K562 treated with DMSO at 1 percent for 12 hours (cell line): ENCODE measurements around the gene KLRK1. TPM values are rescaled to one million over a fixed set of nuclear protein-coding genes. Genes with fewer than 3 reads are reported as not detected.

Experiments used
- total RNA-seq: library from RNA; unstranded; fragments of 300-600 nt; gene quantifications from 2 replicates; pipeline ENCODE4 v1.2.3, GENCODE V29; 2022; ENCODE audit not compliant: insufficient read depth

The KLRK1 gene
- total RNA-seq, result not detected in 2 replicates

DNA sequence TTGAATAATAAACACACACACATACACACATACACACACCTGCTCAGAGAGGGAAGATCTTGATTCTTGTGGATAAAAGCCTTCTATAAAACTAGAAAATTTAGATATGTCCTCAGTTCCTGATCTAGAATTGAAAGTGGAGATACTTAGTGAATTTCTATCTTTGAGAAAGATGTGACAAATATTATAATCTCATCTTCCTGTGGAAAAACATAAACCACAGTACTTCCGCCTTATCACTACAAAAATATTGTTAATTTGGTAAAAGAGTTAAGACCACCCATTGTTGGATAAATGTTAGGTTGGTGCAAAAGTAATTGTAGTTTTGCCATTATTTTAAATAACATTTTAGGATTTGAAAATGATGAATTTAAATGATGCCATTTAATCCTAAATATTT lies at the start of gene KLRK1:
KLRK1 (minus strand) TSS at position 138 of the 400 bp plus-strand sequence. CDS start 1,231 bp downstream, outside the sequence.

DNA sequence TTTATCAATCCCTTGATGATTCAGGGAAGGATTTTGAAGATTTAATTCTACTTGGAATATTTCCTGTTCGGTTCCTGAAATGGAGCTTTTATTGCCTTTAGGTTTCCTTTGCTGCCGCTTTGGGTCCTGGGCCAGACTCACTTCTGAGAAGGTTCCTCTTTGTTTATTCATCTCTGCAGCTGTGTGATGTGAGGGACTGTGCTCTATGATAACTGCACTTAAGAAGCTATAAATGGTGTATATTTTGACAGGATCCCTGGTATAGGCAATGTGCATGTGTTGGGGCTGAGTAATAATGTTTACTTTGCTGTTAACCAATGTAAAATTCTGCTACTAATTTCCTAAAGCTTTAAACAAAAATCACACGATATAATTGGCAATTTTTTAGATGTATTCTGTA lies 46.0 kb upstream of the KLRK1 start, which contains the start of gene KLRC2:
KLRC2 (minus strand) TSS at position 195 of the 400 bp plus-strand sequence; CDS start at position 171, 24 bp downstream.

DNA sequence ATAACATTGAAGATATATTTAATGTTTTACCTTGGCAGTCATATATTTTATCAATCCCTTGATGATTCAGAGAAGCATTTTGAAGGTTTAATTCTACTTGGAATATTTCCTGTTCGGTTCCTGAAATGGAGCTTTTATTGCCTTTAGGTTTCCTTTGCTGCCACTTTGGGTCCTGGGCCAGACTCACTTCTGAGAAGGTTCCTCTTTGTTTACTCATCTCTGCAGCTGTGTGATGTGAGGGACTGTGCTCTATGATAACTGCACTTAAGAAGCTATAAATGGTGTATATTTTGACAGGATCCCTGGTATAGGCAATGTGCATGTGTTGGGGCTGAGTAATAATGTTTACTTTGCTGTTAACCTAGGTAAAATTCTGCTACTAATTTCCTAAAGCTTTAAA lies 30.5 kb upstream of the KLRK1 start, which contains the start of gene KLRC3:
KLRC3 (minus strand) TSS at position 262 of the 400 bp plus-strand sequence; CDS start at position 217, 45 bp downstream.

DNA sequence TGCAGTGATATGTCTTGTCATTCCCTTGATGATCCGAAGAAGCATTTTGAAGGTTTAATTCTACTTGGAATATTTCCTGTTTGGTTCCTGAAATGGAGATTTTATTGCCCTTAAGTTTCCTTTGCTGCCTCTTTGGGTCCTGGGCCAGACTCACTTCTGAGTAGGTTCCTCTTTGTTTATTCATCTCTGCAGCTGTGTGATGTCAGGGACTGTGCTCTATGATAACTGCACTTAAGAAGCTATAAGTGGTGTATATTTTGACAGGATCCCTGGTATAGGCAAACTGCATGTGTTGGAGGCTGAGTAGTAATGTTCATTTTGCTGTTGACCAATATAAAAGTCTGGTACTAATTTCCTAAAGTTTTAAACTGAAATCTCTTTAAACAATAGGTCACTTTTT lies 19.6 kb upstream of the KLRK1 start, which contains the start of gene KLRC4:
KLRC4 (minus strand) TSS at position 366 of the 400 bp plus-strand sequence; CDS start at position 184, 182 bp downstream.

Other genes starting within 250 kb of the KLRK1 start
- not detected in 2 replicates for gene OLR1, start 217.9 kb downstream of the KLRK1 start, total RNA-seq
- not detected in 2 replicates for gene TMEM52B, start 211.0 kb downstream of the KLRK1 start, total RNA-seq
- 14.5 and 33.0 TPM in 2 replicates for gene GABARAPL1, start 177.2 kb downstream of the KLRK1 start, total RNA-seq
- not detected in 2 replicates for gene KLRD1, start 82.2 kb downstream of the KLRK1 start, total RNA-seq
- not detected in 2 replicates for gene KLRC4, start 19.7 kb upstream of the KLRK1 start, total RNA-seq
- not detected in 2 replicates for gene KLRC3, start 30.6 kb upstream of the KLRK1 start, total RNA-seq
- gene KLRC2, start 46.0 kb upstream of the KLRK1 start, total RNA-seq, result not detected in 2 replicates
- gene KLRC1, start 63.3 kb upstream of the KLRK1 start, total RNA-seq, result not detected in 2 replicates
- 0.57 TPM in 1 of 2 replicates, not detected in the other for gene EIF2S3B, start 115.8 kb upstream of the KLRK1 start, total RNA-seq
- gene MAGOHB, start 223.6 kb upstream of the KLRK1 start, total RNA-seq, result 6.0 and 9.4 TPM in 2 replicates